Measurements from ENCODE around the gene ACTL7A.

DNA sequence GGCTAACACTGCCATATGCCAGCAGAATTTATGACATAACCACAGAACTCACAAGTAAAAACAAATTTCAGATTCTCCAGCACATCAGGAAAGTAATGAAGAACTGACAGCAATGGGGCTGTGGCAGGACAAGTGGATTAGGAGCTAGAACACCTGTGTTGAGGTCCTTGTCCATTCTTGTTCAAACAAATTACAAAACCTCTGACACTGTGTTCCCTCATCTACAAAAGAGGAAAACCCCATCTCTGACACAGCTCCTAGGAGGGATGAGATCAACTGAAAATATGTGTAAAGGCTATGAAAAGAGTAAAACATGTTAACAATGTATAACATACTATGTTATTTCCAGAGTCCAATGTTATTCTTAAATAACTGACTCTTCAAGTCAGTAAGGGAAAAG, 48.3 kb downstream of the ACTL7A start:
- TF ChIP-seq, protein P1, sequence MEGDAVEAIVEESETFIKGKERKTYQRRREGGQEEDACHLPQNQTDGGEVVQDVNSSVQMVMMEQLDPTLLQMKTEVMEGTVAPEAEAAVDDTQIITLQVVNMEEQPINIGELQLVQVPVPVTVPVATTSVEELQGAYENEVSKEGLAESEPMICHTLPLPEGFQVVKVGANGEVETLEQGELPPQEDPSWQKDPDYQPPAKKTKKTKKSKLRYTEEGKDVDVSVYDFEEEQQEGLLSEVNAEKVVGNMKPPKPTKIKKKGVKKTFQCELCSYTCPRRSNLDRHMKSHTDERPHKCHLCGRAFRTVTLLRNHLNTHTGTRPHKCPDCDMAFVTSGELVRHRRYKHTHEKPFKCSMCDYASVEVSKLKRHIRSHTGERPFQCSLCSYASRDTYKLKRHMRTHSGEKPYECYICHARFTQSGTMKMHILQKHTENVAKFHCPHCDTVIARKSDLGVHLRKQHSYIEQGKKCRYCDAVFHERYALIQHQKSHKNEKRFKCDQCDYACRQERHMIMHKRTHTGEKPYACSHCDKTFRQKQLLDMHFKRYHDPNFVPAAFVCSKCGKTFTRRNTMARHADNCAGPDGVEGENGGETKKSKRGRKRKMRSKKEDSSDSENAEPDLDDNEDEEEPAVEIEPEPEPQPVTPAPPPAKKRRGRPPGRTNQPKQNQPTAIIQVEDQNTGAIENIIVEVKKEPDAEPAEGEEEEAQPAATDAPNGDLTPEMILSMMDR (IDR thresholded peaks at IDR 0.05): no peak
- no peak for TF ChIP-seq POLR2A (IDR thresholded peaks at IDR 0.05)
